OCI-LY7 (cell line): Measurements from ENCODE around the gene ICA1. TPM values are rescaled to one million over a fixed set of nuclear protein-coding genes. Genes with fewer than 3 reads are reported as not detected.

Experiments
- BruUV-seq: library from RNA; stranded (reverse); fragments of 400-500 nt; replicated peaks from 2 replicates; lab custom pipeline; 2021; lab: Mats Ljungman, UMichigan
- CTCF ChIA-PET: fragments of 300-600 bp; sonication (Branson Sonifier 250); formaldehyde crosslinking; loops from one replicate; lab custom pipeline; 2022; ENCODE audit warnings: antibody characterized with exemption; ENCODE audit not compliant: unreplicated experiment; lab: Charles Lee
- POLR2A ChIA-PET: fragments of 300-600 bp; sonication (Branson Sonifier 250); formaldehyde crosslinking; loops from one replicate; lab custom pipeline; 2022; ENCODE audit warnings: antibody characterized with exemption; lab: Charles Lee
- DNase-seq: peaks from one replicate; pipeline ENCODE4 v3.0.0-alpha.2; 2015; ENCODE audit warnings: low spot score
- H2AFZ ChIP-seq: fragments of 200-600 bp; sonication (generic), shearing (Covaris generic); 2 replicates; pipeline ENCODE4 v1.6.1; 2014; ENCODE audit warnings: mild to moderate bottlenecking, antibody characterized with exemption, low read length, moderate library complexity
- H3K27ac ChIP-seq: fragments of 200-600 bp; sonication (generic); 2 replicates; pipeline ENCODE4 v1.5.1; 2014; ENCODE audit warnings: mixed run types, low read depth, mild to moderate bottlenecking, moderate library complexity, low read length, inconsistent platforms; ENCODE audit not compliant: poor library complexity, severe bottlenecking
- H3K36me3 ChIP-seq: fragments of 200-600 bp; sonication (generic); 2 replicates; pipeline ENCODE4 v1.6.1; 2014; ENCODE audit warnings: mild to moderate bottlenecking, antibody characterized with exemption, low read length, moderate library complexity, mixed read lengths; ENCODE audit not compliant: insufficient read depth
- H3K4me1 ChIP-seq: fragments of 200-600 bp; sonication (generic); 2 replicates; pipeline ENCODE4 v1.5.1; 2014; ENCODE audit warnings: mild to moderate bottlenecking, low read length; ENCODE audit not compliant: insufficient read depth, poor library complexity, severe bottlenecking
- H3K4me2 ChIP-seq: fragments of 200-600 bp; sonication (generic); 2 replicates; pipeline ENCODE4 v1.6.1; 2014; ENCODE audit warnings: mild to moderate bottlenecking, low read length
- H3K4me3 ChIP-seq: fragments of 200-600 bp; sonication (generic); 2 replicates; pipeline ENCODE4 v1.5.1; 2014; ENCODE audit warnings: mild to moderate bottlenecking, low read depth, low read length; ENCODE audit not compliant: poor library complexity, severe bottlenecking
- H3K79me2 ChIP-seq: fragments of 200-600 bp; sonication (generic); 2 replicates; pipeline ENCODE4 v1.6.1; 2016; ENCODE audit warnings: low read depth, mild to moderate bottlenecking, low read length, moderate library complexity, mixed read lengths; ENCODE audit not compliant: insufficient read depth
- H3K9me2 ChIP-seq: fragments of 200-600 bp; sonication (generic); 2 replicates; pipeline ENCODE4 v1.6.1; 2016; ENCODE audit warnings: mild to moderate bottlenecking, low read length, mixed read lengths; ENCODE audit not compliant: insufficient read depth
- H3K9me3 ChIP-seq: fragments of 200-600 bp; sonication (generic); 2 replicates; pipeline ENCODE4 v1.6.1; 2014; ENCODE audit warnings: mild to moderate bottlenecking, mixed run types, low read length, mixed read lengths
- H4K20me1 ChIP-seq: fragments of 200-600 bp; sonication (generic); 2 replicates; pipeline ENCODE4 v1.6.1; 2014; ENCODE audit warnings: mild to moderate bottlenecking, antibody characterized with exemption, low read length, moderate library complexity, mixed read lengths; ENCODE audit not compliant: insufficient read depth
- CTCF ChIP-seq: fragments of 200-600 bp; sonication (generic); conservative IDR thresholded peaks from 2 replicates; pipeline ENCODE4 v1.5.1; 2014; ENCODE audit warnings: mild to moderate bottlenecking, antibody characterized with exemption, low read length, moderate library complexity, mixed read lengths
- EZH2phosphoT487 ChIP-seq: fragments of 200-600 bp; sonication (generic); IDR thresholded peaks from 2 replicates; pipeline ENCODE4 v1.6.1; 2018; ENCODE audit warnings: low read depth, borderline replicate concordance, mild to moderate bottlenecking, mixed run types, antibody characterized with exemption, low read length, moderate library complexity, mixed read lengths
- intact Hi-C: fragments of 100-400 bp; cut with micrococcal nuclease; formaldehyde crosslinking; loops from one replicate; pipeline ENCODE4 v1.10.0; 2022; ENCODE audit not compliant: unreplicated experiment
- total RNA-seq, 2 experiments: library from RNA; depleted of rRNA in 1 of 2; stranded (reverse); fragments of >200 nt in 1 of 2; shearing (Covaris generic) in 1 of 2; gene quantifications; 2 replicates each; pipeline ENCODE4 v1.2.3, GENCODE V29; 2014 to 2022

ICA1 gene
- total RNA-seq, 2 experiments from 2014 or later, result 0.49 TPM; not detected in 1

GRCh38 chr7:8165150-8165549 lies 96.8 kb downstream of the ICA1 start:
- H2AFZ ChIP-seq, result no peak overlapping the region
- H4K20me1 ChIP-seq, result no peaks in the 10 kb centered on the region
- intact Hi-C loops, result no loop called here
- no peak overlapping the region for H3K4me3 ChIP-seq
- H3K9me3 ChIP-seq, result no peaks in the 10 kb centered on the region
- TF ChIP-seq EZH2phosphoT487 (no peak), CTCF (no peak)
- POLR2A ChIA-PET, result interaction anchor here (0.7 to 1.0 kb wide), 2 partner anchors 33 to 512 kb away, joined by 3 read pairs; no protein-coding TSS in a partner anchor
- CTCF ChIA-PET, result no interaction called here
- no peaks in the 10 kb centered on the region for H3K79me2 ChIP-seq
- no peak overlapping the region for H3K4me2 ChIP-seq
- no TSS peak for BruUV-seq
- no peak overlapping the region for H3K27ac ChIP-seq
- no peak for DNase-seq
- no peaks in the 10 kb centered on the region for H3K9me2 ChIP-seq
- H3K36me3 ChIP-seq, result no peaks in the 10 kb centered on the region
- H3K4me1 ChIP-seq, result no peaks in the 10 kb centered on the region

- intact Hi-C loops, result no loop called here
- H3K4me2 ChIP-seq, result no peak overlapping the region
- H3K9me2 ChIP-seq, result no peaks in the 10 kb centered on the region
- no peak overlapping the region for H2AFZ ChIP-seq
- H4K20me1 ChIP-seq, result no peaks in the 10 kb centered on the region
- no peak for DNase-seq
- no peaks in the 10 kb centered on the region for H3K4me1 ChIP-seq
- BruUV-seq, result no TSS peak
- H3K36me3 ChIP-seq, result no peaks in the 10 kb centered on the region
- no peaks in the 10 kb centered on the region for H3K9me3 ChIP-seq
- POLR2A ChIA-PET, result interaction anchor here (0.6 to 0.8 kb wide), 3 partner anchors 22 to 1057 kb away, joined by 3 to 4 read pairs (median 3); no protein-coding TSS in a partner anchor
- H3K79me2 ChIP-seq, result no peaks in the 10 kb centered on the region
- TF ChIP-seq CTCF, result no peak
- TF ChIP-seq EZH2phosphoT487, result no peak
- CTCF ChIA-PET, result no interaction called here
- no peak overlapping the region for H3K4me3 ChIP-seq
- H3K27ac ChIP-seq, result no peak overlapping the region
These were observed 99.8 kb downstream of the ICA1 start for GRCh38 chr7:8162181-8162580.

GRCh38 chr7:8161364-8161828 lies 100.6 kb downstream of the ICA1 start:
- BruUV-seq, result no TSS peak
- Histone ChIP-seq H3K79me2 (no peaks in the 10 kb centered on the region), H3K4me1 (no peaks in the 10 kb centered on the region), H3K4me2 (no peak overlapping the region), H3K9me3 (no peaks in the 10 kb centered on the region), H3K27ac (no peak overlapping the region), H3K9me2 (no peaks in the 10 kb centered on the region), H2AFZ (no peak overlapping the region), H3K36me3 (no peaks in the 10 kb centered on the region), H3K4me3 (no peak overlapping the region), H4K20me1 (no peaks in the 10 kb centered on the region)
- no peak for TF ChIP-seq CTCF
- intact Hi-C loops, result no loop called here
- ChIA-PET POLR2A (interaction anchor here (0.8 kb wide), 1 partner anchor 21 kb away, joined by 3 read pairs; no protein-coding TSS in a partner anchor), CTCF (no interaction called here)
- DNase-seq, result no peak
